Stimulated activated CD8-positive, alpha-beta memory T cell treated with anti-CD3 and anti-CD28 coated beads, Interleukin-4, amount 100 ng/mL, for 1 hour (primary cell): ENCODE data around the gene CMYA5.

Source experiments
- DNase-seq, 2 donors: peaks; one replicate each; pipeline ENCODE4 v3.0.0-alpha.2; 2020; ENCODE audit warnings: low read depth in 2 of 2, low spot score in 1 of 2

Gene CMYA5

DNA sequence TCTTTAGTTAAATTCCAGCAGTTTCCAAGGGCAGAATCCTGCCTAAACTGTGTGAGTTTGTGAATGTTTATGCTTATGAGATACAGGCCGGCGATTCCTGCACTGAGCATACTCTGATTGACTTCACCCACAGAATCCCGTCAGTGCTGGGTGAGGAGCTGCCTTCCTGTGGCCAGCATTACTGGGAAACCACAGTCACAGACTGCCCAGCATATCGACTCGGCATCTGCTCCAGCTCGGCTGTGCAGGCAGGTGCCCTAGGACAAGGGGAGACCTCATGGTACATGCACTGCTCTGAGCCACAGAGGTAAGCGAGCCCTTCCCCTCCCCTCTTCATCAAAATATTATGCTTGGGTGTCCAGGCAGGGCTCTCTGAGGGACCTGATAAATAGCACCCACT lies 103.7 kb downstream of the CMYA5 start:
- no peak for DNase-seq

DNA sequence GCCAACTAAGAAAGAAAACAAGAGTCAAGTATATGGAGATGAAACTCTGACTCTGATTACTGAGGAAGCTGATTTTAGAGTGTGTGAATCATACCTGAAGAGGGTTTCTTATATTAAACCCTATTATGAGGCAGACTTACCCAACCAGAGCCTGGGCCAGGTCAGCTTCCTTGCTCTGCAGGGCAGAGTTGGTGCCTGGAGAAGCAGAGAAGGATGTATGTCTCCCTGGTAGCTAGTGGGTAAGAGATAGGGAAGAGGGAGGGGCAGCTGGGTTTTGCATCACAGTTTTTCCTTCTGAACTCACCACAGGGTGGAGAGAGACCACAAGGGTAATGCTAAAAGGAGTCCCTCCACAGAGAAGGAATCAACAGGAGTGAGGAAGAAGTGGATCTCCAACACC lies 104.1 kb downstream of the CMYA5 start:
- no peak for DNase-seq

DNA sequence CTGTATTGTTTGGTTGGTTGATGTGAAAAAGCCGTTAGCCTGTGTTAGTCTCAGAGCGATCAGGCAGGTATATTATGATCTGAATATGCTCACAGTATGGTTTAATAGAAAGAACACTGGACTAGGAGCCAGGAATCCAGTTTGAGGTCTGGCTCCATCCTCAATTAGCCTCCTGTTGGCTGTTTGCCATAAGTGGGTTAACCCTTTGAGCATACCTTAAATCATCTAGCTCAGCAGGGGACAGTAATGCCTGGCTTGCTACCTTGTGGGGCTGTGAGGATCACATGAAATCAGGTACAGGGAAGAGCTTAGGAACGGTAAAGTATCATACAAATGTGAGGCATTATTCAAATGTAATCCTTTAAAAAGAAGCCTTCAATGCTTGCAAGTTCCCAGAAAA lies 104.7 kb downstream of the CMYA5 start:
- DNase-seq, result no peak

DNA sequence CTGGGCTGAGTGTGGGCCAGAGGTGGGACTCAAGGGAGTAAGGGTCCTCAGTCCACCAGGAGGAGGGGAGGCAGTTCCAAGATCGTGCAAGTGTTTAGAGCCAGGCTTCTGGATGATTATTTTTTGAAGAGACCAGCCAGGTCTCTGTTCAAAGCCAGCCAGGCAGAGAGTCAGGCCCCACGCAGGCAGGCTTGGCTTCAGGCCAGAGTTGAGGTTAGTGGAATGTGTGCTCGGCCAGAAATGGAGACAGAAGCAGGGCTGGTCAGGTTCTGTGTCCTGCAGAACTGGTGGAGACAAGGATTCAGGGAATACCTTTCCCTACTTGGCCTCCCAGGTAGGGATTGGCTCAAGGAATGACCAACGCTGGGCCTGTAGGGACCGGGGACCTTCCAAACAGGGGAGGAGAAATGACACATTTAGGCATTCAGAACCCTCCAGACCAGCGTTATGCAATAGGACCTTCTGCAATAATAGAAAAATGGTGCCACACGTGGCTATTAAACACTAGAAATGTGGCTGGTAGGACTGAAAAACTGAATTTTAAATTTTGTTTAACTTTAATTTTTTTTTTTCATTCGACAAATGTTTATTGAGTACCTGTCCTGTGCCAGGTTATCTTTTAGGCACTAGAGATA lies 106.2 kb downstream of the CMYA5 start:
- DNase-seq, result no peak

DNA sequence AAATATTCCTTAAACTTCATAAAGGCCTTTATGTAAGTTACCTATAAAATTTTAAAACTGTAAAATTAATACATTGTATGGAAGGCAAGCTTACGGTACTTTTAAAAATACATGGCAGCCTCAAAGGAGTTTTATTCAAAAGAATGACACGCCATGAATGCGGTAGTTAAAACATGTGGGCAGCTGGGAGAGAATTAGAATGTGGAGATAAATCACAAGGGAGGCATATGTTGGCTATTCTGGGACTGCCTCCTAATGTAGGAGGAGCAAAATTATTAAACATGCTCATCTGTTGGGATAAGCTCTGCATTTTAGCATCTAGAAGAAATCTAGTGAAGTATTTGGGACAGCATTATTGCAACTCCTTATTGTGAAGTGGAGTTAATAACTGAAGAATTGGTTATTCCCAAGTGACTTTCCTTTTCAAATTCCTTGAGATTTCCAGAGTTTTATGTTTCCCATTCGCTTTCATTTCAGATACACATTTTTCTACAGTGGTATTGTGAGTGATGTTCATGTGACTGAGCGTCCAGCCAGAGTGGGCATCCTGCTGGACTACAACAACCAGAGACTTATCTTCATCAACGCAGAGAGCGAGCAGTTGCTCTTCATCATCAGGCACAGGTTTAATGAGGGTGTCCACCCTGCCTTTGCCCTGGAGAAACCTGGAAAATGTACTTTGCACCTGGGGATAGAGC lies 109.4 kb downstream of the CMYA5 start:
- DNase-seq, result no peak

DNA sequence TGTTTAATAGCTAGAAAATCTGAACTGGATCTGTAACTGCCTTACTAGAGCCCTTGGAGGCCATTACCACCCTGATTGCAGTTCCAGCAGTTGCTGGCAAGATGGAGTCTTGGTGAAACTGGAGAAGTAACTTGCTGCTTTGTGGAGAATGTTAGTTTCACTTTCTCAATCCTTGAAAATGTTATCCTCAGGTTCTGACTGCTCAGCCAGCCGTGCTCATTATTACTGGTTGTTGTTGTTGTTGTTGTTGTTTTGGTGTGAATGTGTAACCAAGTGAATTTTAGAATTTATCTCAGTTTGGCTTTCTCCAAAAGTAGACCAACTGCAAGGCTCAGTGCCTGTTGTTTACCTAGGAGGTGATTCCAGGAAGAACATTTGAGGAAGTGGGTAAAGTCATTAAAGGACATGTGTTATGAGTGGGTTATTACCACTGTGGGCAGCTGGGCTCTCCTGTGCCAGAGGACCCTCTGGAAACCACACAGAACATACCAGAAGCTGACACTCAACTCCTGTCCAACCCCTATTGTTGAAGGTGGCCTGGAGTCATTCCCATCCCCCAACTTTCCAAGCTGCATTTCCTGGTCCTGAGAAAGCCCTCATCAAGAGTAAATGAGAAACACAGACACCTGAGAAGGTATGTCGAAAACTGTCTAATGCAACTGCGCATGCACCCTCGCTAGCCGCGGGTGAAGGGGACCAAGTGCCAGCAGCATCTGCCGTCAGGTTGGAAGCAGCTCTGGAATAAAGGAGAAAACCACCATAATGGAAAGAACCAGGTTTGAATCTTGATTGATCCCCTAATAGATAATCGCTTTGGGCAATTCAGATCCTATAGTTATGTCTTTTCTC lies 111.6 kb downstream of the CMYA5 start:
- DNase-seq, result no peak

DNA sequence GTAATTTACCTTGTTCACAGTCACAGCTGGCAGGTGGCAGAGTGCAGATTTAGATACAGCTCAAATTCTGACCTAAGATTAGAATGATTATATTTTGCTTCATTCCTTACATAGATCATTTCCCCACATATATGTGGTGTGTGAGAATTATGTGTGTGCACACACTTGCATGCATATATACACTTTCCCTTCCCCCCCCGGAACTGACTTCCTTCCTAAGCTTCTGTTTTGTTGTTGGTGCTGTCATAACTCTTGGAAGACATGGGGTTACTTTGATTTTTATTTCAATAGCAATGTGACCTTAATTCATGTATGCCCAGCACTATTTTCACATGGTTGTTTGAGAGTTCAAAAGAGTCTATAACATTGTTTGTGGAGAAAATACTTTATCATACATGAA lies 112.8 kb downstream of the CMYA5 start:
- no peak for DNase-seq

DNA sequence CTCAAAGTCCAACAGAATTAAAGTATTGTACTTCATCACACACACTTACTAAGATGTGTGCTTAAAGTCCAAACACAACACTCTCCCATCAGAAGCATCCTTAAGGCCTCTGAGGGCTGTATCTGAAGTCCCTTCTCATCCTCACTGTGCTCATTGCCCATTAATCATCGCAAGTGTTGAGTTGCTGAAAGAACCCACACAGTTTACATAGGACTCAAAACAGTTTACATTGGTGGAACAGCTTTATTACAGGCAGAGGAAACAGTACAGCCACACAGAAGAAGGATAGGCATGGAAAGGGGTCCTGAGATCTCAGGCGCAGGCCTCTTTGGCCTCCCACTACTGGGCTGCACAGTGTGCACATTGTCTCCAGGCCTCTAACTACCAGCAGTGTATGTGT lies 113.4 kb downstream of the CMYA5 start:
- DNase-seq, result no peak

DNA sequence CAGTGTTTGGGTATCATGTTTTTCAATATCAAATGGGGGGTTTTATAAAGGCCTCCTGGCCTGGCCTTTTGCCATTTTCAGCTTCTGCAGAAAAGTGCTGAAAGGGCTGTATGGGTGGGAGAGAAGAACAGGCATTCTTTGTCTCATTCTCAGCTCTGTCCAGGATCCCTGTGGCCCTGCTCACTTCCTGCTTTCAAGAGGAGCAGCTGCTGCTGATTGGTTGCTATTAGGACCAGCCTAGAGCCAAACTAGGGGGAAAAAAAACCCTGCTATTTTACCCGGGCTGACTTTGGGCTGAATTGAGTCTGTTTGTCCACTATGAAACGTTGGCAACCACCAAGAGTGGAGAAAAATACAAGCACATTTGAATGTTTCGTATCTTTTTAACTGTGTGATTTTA lies 117.1 kb downstream of the CMYA5 start:
- DNase-seq, result no peak

DNA sequence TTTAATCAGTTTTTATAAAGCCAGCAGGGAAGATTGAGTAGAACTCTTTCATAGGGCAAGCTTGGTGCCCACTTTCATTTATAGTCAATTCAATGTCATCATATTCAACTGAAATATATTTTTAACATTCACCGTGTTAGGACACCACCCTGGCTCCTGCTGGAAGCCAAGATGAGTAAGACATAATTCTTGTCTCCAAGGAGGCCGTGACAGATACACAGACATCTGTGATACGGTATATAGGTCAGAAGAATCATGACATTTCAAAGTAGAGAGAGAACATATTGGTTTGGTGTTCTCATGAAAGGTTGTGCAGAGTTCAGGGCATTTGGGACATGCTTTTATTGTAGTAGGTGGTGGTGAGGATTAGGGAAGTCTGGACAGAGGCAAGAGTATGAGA lies 120.1 kb downstream of the CMYA5 start:
- DNase-seq, result no peak

DNA sequence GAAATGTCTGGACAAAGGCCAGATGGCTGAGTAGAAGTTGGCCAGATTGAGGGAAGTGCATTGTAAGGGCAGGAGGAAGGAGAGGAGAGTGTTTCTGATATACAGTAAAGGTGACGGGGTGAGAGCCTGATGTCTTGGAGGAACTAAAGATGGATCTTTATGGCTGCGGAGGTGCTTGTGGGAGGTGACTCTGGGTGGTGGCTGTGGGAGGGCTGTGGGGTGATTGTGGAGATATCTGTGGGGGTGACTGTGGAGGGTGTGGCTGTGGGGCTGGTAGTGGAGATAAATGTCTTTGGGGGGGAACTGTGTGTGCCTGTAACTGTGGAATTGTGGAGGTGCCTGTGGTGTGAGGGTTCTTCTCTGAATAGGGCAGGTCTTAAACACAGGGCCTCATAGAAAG lies 121.4 kb downstream of the CMYA5 start:
- no peak for DNase-seq

DNA sequence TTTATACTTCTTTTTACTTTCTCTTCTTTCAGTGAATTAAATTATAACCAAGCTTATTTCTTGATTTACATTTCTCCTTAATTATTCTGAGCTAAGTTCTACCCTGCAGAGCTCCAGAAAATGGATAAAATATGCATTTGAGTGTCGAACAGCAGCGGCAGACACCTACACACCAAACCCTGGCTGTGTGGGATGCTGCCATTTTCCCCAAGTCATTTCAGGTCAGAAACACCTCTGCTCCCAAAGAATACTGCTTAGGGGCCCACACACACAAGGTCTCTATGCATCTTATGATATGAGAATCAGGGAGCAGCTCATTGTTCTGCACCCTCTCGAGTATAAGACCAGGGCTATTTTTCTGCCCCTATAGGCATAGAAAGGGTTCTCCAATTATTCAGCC lies 122.3 kb downstream of the CMYA5 start:
- DNase-seq, result no peak

DNA sequence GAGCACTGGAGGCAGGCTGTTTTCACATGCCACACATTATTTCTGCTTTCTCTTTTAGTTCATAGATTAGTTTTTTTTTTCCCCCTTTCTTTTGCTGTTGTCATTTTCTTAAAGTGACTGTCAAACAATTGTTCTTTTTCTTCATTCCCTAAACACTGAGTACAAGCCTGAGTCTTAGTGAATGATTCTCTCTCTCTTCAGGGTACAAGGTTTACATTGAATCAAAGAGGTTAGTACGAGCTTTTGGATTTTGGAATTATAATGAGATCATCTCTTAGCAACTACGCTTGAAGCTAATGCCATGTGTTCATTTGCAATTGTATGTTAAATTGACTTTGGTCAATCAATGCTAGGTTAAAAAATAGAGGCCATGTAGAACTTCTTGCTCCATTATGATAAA lies 125.1 kb downstream of the CMYA5 start:
- DNase-seq, result no peak

DNA sequence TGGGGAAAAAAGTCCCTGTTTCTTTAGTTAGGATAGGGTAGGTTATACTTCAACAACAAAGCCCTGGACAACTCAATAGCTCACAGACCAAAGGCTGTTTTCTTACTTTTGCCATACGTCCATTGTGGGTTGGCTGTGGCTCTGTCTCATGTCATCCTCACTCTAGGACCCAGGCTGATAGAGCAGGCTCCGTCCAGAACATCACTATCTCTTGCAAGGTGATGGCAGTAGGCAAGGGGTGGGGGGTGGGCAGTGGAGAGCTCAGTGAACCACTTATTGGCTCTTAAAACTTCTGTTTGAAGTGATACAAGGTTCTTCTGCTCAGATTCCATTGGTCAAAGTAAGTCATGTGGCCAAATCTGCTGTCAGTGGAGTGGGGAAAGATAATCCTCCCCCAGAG lies 126.4 kb downstream of the CMYA5 start:
- no peak for DNase-seq

DNA sequence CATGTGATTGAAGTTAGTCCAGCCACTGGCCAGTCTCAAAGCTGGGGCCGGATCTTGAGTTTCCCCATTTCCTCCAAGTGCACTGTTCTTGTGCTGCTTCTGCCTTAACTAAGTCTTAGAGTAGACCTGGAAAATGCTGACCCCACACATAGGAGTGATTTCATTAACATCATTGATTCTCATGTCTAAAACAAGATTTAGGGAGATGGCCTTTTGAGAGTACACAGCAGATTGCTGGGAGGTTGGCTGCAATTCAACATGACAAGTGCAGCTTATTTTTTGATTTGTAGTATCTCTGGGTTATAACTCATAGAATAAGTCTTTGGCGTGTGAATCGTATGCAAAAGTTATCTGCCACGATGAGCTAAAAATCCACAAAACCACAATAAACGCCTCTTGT lies 131.0 kb downstream of the CMYA5 start:
- no peak for DNase-seq

DNA sequence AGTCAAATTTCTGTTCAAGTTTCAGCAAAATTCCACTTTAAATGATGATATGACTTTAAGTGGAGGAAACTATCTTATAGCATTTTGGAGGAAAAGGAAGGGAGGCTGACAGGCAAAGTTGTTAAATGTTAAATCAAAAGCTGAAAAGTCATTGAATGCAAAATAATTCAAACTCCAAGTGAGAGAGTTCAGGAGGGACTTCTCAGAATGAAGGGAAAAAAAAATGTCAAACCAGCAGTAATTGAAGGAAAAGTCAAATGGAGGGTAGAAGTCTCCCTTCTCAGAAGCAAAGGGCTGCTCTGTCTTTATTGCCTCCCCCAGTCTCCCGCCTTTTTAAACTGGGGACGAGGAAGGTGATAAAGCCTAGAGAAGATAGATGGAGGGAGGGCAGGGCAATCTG lies 134.8 kb downstream of the CMYA5 start:
- no peak for DNase-seq

DNA sequence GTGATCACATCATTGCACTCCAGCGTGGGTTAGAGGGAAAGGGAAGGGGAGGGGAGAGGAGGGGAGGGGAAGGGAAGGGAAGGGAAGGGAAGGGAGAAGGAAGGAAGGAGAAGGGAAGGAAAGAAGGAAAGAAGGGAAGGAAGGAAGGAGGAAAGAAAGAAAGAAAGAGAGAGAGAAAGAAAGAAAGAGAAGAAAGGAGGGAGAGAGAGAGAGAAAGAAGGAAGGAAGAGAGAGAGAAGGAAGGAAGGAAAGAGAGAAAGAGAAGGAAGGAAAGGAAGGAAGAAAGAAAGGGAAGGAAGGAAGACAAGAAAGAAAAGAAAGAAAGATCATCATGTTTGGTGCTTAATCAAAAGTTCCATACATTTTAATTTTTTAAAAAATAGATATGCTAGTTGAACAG lies 136.2 kb downstream of the CMYA5 start:
- no peak for DNase-seq

DNA sequence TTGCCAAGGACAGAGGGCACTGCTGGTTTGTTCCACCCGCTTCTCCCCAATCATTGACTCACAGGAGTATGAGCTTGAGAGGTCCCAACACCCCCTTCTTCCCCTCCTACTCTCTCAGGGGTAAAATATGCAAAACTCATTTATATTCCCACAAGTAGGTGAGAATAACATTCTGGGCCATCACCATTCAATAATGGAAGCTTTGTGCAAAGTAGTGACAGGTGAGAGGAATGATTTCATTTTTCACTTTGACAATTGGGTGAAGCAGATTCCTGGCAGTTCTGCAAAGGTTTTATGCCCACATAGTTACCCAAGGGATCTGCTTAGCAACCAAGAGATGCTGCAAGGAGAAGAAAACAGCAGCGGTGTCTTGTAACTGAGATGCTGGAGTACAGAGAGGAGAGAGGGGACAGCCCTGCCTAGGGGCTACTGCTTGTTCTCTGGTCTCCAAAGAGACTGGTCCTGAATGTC lies 137.6 kb downstream of the CMYA5 start:
- DNase-seq, result no peak

DNA sequence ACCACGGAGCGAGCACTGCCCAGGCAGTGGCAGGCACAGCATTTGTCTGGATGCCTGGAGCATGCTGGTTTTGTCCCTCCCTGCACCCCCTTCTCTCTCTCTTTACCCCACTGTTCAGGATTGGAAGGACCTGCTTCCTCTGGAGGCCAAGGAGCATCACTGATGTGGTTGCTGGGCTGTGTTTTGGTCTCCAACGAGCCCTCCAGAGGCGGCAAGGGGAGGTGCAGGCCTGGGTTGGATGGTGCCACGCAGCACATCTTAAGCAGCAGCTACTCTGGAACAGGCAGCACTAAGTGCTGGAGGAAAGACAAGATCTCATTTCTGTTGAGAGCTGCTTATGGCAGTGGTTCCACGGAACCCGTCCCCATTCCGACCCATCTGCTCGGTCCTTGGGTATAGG lies 139.6 kb downstream of the CMYA5 start:
- DNase-seq, result no peak

DNA sequence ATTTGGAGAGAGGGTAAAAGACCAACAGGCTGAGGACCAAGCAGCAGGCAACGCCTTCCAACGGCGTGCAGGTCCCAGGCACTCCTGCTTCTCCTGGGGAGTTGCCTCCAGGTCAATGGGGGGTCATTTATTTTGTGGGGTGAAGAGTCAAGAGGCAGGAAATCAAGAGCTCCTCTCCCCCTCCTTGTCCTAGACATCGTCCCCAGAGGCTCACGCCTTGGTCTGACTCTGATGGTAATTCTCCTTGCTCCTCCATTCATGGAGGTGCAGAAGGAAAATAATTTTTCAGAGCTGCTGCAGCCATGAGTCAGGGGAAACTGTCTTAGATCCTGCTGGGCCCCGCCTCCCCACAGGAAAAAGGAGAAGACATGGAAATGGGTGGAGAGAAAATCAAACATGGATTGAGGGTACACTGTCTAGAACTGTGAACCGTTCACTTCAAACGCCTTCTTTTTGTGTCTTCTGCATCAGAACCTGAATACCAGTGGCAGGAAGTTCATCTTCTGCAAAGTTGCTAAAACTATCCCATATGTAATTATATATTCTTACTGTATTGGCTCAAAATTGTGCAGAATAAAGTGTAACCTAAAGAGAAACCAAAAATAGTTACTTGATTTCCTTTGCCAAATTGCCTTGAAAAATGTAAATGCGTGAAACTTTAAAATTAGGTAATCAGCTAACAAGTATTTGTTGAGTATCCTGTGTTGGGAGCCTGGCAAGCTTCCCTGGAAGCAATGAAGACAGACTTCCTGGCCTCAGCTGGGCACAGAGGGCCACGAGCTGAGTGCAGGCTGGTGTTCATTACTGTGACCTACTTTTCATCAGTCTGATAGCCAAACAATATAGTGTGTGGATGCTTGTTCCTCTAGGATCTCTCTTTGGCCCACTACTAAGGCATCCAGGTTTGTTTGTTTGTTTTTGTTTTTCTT lies 142.0 kb downstream of the CMYA5 start:
- DNase-seq, result no peak

DNA sequence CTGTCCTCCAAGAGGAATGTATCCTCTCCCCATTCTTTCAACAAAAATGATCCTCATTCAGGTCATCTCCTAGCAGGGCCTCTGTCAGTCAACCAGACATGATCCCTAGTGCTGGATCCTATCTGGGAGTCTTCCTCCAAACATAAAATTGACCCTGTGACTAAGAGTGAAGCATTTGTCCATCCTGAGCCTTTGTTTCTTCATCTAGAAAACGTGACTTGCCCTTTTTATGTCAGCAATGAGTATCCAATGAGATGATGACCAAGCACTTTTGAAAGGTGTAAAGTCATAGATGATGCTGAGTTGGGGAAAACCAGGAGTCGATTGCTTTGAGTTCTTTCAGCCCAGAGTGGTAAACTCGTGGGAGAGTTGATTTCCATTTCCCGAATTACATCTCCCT lies 143.3 kb downstream of the CMYA5 start:
- no peak for DNase-seq
